ENCODE measurements around the gene VPS13A.

GRCh38 chr9:77305622-77306400 is 128.5 kb downstream of the VPS13A start:
- TF ChIP-seq CTCF (IDR thresholded peaks at IDR 0.05) (no peak), POLR2A (IDR thresholded peaks at IDR 0.05) (no peak)
